Skin of body (tissue), 2 donors: ENCODE results near the gene RRAS. TPM values are rescaled to one million over a fixed set of nuclear protein-coding genes. Genes with fewer than 3 reads are reported as not detected.
A peak's percentile ranks its signal among the peaks of the same experiment; 100 is the strongest.

Source experiments
- DNase-seq: peaks from one replicate; lab custom pipeline; 2025; lab: John Stamatoyannopoulos, UW
- total RNA-seq: library from RNA; depleted of rRNA; stranded (reverse); fragments of >200 nt; gene quantifications from one replicate; pipeline ENCODE4 v1.2.3, GENCODE V29; 2014

RRAS gene
- total RNA-seq, 1 donor from 2014 or later, result 10.2 TPM

DNA sequence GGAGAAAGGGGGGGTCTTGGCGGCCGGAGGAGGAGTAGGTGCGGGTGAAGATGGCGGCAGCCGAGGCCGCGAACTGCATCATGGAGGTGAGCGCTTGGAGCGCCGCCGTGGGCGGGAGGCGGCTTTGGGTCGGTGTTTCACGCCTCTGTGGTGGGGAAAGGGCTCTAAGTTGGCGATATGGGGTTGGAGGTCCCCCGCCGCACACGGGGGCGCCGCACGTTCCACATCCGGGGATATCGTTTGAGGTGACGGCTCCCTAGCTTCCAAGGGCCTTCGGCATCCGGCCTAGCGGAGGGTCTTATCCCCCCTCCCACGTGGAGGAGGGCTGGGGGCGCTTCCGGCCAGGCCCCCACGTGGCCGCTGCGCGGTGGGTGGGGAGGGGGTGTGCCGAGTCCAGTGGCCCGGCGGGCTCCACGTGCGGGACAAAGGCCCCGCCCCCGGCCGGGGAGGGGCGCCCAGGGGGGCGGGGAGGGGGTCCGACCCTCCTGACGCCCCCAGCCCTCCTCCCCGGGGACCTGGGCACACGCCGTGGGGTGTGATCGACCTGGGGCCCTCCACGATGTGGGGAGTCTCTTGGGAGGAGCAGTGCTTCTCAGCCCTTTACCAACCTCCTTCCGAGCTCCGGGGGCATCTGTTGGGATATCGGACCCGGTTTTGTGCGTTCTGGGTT, 37.4 kb upstream of the RRAS start, which contains the start of gene PRMT1:
Gene PRMT1, plus strand, starts transcription at position 41 of the 670 bp plus-strand sequence. Its CDS starts 10 bp downstream, at position 51.
- peak; percentile 72 for DNase-seq

DNA sequence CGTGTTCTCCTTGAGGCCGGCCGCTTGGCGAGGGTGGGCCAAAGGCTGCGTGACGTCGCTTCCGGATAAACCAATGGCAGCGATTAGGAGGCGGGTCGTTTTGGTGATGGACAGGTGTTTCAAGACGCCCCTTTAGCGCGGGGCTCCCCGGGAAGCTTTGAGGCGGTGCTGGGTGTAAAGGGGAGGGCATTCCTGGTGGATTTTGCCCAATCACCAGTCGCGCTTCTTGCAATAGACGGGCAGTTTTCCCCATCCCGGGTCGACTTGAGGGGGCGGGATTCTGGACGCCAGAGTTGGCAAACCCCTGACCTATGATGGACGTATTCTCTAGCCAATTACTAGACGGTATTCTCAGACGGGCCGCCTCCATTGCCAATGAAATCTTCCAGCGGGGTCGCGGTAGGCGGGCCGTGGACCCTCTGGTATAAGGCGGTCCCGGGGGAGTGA, 36.9 kb upstream of the RRAS start:
- DNase-seq, result peak; percentile 100

DNA sequence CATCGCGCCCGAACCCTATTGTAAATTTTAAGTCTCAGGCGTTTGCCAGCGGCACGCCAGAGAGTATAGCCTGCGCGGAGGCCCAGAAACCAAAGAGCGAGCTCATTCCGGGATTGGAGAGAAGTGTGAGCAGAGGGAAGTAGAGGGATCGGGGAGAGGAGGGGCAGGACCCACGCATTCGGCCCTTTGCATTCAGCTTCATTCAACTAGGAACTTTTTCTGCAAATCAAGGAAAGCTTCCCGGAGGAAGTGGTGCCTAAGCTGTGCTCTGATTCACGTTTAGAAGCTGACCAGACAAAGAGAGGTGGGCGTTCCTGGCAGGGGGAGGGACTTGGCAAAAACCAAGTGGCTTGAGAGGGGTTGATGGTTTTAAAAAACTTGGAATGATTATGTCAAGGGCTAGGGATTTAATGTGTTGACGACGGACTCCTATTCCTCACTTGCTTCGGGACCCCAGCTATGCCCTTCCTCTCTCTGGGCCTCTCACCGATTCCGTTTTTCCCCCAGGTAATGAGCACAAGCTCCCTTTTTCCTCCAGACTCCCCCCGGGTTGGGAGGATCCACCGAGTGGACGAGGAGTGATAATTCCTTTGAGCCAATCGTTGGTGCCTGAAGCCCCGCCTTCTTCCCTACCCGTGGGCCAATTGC, 36.3 kb upstream of the RRAS start:
- no peak for DNase-seq

DNA sequence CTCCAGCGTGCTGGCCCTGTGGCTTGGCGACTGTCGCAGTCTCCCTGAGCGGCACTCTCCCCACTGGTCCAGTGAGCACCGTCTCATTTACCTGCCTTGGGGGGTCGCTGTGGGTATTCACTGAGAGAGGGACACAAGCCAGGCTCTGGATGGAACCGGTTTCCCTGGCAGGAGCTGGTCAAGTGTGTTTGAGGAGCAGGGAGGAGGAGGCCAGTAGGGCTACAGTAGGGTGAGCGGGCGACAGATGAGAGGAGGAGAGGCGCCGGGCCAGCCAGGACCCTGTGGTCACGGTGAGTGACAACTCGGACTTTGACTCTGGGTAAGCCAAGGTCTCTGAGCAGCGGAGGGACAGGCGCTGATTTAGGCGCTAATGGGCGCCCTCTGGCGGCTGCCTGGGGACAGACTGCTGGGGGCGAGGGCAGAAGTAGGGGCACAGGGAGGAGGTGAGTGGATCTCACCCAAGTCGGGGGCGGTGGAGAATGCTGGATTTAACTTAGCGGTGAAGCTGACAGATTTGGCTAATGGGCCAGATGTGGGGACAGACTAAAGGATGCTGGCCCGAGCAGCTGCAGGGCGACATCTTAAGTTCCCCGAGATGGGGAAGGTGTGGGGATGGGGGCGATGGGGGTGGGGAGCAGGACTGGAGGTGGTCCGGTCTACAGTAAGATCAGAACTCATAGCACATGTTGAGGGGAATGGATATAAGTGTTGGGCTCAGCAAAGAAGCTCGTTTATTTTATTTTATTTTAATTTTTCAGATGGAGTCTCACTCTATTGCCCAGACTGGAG, 32.4 kb upstream of the RRAS start:
- DNase-seq, result no peak

DNA sequence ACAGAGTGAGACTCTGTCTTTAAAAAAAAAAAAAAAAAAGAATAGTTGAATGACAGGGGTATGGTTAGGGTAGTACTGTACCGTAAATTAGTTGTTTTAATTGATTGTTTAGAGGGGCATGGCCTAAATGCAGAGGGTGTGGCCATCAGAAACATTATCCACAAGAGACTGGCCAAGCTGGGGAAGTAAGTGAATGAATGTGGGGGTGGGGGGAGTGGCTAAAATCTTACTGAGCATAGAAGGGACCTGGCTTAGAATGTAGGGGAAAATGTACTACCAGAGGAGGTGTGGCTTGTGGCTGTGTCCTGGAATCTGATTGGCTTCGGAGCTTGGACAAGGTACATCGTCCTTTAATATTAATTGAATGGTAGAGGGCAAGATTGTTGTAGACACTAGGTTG, 29.6 kb upstream of the RRAS start:
- no peak for DNase-seq

- no peak for DNase-seq
These were observed 27.5 kb upstream of the RRAS start for GRCh38 chr19:49667473-49667872.

DNA sequence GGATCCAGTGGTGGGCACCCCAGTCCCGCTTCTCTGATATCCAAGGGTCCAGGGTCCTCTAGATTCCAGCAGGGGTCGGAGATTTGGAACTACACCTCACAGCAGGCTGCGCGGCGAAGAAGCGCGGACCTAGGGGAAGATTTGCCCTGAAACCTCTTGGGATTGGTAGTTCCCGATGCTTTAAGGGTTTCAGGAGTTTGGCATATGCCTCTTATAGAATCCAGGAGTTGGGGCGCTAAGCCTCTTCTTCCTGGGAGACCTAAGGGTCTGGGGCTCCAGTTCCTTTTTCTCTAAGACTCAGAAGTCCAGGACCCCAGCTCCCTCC, 26.1 kb upstream of the RRAS start:
- peak; percentile 63 for DNase-seq

- DNase-seq, result peak; percentile 98
These were observed 25.6 kb upstream of the RRAS start, which contains the start of the genes BCL2L12 and IRF3 for GRCh38 chr19:49665351-49666119. Gene BCL2L12 (plus strand): TSS chr19:49665933. CDS start chr19:49666693, 760 bp downstream. Gene IRF3 (minus strand): TSS chr19:49665857. CDS start chr19:49664838, 1,019 bp downstream.

- no peak for DNase-seq
These were observed 25.1 kb upstream of the RRAS start for GRCh38 chr19:49665036-49665350.

GRCh38 chr19:49664171-49665035, 24.5 kb upstream of the RRAS start:
- peak; percentile 69 for DNase-seq

DNA sequence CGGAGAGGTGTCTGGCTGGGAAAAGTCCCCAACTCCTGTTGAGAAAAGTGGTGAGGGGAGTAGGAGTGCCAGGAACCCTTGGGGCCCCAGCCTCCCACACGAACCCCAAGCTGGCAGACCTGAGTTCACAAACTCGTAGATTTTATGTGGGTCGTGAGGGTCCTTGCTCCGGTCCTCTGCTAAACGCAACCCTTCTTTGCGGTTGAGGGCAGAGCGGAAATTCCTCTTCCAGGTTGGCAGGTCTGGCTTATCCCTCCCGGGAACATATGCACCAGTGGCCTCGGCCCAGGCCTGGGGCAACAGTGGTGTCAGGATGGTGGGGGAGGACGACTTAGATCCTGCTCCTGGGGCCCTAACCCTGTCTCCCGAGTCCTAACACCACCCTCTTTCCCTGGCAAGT, 23.3 kb upstream of the RRAS start:
- no peak for DNase-seq

- no peak for DNase-seq
These were observed 22.1 kb upstream of the RRAS start for GRCh38 chr19:49662011-49662410.

GRCh38 chr19:49660338-49660961, 20.5 kb upstream of the RRAS start:
- DNase-seq, result no peak

DNA sequence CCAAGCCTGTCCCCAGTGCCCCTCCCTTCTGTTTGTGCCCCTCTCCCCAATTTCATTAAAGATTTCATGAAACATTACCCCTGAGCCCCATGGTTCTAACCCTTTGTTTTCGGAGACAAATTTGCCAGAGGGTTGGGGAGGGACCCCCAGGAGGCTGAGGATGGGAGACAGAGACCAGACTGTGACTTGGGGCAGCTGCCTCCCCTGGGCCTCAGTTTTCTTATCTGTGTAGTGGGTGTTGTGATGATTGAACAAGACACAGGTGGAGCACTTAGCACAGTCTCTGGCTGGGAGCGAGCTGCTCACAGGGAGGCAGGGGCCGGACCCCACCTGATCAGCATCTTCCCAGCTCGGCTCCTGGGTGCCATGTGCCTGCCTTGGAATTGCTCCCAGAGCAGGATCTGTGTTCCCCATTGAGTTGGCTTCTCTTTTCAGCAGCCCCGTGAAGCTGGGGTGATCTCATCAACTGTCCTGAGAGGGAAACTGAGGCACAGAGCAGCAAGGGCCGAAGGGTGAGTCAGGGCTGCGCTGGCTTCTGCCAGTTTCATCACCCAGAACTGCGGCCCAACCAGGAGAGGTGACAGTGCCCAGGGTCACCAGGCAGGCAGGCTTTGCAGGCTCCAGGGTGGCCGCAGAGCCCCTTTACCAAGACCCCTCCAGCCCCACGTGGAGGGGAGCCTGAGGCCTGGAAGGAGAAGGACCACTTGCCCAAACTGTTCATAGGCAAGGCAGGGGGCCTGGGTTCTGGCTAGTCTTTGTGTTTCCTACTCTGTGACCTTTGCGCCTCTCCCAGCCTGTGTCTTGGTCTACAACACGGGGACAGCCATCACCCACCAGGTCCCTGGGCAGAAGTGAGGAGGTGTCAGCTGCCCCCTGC, 18.9 kb upstream of the RRAS start:
- no peak for DNase-seq

GRCh38 chr19:49658139-49658517, 18.2 kb upstream of the RRAS start:
- no peak for DNase-seq

DNA sequence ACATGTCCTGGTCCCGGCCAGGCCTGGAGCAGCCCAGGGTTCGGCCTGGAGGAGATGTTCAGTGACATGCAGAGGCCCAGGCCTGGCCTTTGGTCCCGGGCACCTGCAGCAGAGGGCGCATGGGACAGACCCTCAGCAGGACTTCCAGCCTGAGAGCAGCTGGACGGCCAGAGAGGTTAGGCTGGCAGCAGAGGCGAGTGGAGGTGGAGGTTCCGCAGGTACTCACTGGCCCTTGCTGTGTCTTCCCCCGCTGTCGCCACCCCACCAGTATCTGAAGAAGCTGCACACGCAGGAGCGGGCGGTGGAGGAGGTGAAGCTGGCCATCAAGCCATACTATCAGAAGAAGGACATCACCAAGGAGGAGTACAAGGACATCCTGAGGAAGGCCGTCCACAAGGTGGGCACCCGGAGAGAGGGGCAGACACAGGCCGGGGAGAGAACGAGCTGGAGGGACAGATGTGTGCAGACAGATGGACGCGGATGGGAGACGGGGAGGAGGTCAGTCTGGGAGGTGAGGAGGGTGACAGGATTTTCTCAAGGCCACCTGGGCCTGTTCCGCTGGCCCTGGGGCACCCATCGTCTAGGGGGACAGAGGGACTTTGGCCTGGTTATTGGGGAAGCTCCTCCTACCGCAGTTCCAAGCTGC, 17.7 kb upstream of the RRAS start:
- DNase-seq, result no peak

GRCh38 chr19:49656456-49657109, 16.6 kb upstream of the RRAS start:
- DNase-seq, result no peak
